ENCODE results near the gene TCP11L2. TPM values are rescaled to one million over a fixed set of nuclear protein-coding genes. Genes with fewer than 3 reads are reported as not detected.

Gene TCP11L2
- total and polyA plus RNA-seq, 9 of the 15 experiments (the other 6 are each of a cell fraction or from before 2014, with no cell fraction given), result 0.39 to 4.5 (median 1.3) TPM

DNA sequence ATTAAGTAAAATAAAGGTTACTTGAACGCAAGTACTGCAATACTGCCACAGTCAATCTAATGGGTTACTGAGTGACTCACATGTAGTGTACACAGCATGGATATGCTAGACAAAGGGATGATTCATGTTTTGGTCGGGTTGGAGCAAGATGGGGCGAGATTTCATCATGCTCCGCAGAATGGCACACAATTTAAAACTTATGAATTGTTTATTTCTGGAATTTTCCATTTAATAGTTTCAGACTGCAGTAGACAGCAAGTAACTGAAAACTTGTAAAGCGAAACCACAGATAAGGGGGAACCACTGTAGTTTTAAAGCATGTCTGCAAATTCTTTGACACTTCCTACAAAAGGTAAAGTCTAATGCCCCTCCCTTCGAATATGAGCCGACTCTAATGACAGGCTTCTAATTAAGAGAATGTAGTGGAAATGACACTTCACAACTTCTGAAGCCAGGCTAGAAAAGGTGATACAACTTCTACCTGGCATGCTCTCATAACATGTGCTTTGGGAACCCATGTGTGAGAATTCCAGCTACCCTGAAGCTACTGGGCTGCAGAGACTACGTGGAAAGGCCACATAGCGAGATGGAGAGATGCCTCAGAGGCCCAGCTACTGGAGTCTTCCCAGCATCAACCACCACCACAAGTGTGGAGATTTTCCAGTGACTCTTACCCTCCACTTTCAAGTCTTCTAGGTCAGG, 13.9 kb upstream of the TCP11L2 start (continued):
- TF ChIP-seq AFF1 (IDR thresholded peaks at IDR 0.05; ENCODE audit: low read depth in 1 of 2, partially characterized antibody in 2 of 2) (peak in 1 of 2 experiments; percentile 30), CREM (IDR thresholded peaks at IDR 0.05; ENCODE audit: low read depth) (0 out of 2 replicates have a peak, but pooled peaks have one; percentile 19), CGGBP1 (CRISPR knock-in tag; IDR thresholded peaks at IDR 0.05) (no peak), CTBP1 (IDR thresholded peaks at IDR 0.05; ENCODE audit: borderline replicate concordance) (0 out of 2 replicates have a peak, but pooled peaks have one; percentile 14), PHB (CRISPR knock-in tag; IDR thresholded peaks at IDR 0.05) (no peak), CBX5 (IDR thresholded peaks at IDR 0.05; ENCODE audit: borderline replicate concordance, low read depth) (no peak), ZNF140 (CRISPR knock-in tag; IDR thresholded peaks at IDR 0.05) (no peak)
- TF ChIP-seq, protein P1, sequence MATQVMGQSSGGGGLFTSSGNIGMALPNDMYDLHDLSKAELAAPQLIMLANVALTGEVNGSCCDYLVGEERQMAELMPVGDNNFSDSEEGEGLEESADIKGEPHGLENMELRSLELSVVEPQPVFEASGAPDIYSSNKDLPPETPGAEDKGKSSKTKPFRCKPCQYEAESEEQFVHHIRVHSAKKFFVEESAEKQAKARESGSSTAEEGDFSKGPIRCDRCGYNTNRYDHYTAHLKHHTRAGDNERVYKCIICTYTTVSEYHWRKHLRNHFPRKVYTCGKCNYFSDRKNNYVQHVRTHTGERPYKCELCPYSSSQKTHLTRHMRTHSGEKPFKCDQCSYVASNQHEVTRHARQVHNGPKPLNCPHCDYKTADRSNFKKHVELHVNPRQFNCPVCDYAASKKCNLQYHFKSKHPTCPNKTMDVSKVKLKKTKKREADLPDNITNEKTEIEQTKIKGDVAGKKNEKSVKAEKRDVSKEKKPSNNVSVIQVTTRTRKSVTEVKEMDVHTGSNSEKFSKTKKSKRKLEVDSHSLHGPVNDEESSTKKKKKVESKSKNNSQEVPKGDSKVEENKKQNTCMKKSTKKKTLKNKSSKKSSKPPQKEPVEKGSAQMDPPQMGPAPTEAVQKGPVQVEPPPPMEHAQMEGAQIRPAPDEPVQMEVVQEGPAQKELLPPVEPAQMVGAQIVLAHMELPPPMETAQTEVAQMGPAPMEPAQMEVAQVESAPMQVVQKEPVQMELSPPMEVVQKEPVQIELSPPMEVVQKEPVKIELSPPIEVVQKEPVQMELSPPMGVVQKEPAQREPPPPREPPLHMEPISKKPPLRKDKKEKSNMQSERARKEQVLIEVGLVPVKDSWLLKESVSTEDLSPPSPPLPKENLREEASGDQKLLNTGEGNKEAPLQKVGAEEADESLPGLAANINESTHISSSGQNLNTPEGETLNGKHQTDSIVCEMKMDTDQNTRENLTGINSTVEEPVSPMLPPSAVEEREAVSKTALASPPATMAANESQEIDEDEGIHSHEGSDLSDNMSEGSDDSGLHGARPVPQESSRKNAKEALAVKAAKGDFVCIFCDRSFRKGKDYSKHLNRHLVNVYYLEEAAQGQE (IDR thresholded peaks at IDR 0.05; ENCODE audit: borderline replicate concordance), result peak; percentile 17; the same call in 1 of the 2 replicates
- TF ChIP-seq, protein P1 (CRISPR knock-in tag; IDR thresholded peaks at IDR 0.05; ENCODE audit: low read depth), result no peak
- TF ChIP-seq, protein P2, sequence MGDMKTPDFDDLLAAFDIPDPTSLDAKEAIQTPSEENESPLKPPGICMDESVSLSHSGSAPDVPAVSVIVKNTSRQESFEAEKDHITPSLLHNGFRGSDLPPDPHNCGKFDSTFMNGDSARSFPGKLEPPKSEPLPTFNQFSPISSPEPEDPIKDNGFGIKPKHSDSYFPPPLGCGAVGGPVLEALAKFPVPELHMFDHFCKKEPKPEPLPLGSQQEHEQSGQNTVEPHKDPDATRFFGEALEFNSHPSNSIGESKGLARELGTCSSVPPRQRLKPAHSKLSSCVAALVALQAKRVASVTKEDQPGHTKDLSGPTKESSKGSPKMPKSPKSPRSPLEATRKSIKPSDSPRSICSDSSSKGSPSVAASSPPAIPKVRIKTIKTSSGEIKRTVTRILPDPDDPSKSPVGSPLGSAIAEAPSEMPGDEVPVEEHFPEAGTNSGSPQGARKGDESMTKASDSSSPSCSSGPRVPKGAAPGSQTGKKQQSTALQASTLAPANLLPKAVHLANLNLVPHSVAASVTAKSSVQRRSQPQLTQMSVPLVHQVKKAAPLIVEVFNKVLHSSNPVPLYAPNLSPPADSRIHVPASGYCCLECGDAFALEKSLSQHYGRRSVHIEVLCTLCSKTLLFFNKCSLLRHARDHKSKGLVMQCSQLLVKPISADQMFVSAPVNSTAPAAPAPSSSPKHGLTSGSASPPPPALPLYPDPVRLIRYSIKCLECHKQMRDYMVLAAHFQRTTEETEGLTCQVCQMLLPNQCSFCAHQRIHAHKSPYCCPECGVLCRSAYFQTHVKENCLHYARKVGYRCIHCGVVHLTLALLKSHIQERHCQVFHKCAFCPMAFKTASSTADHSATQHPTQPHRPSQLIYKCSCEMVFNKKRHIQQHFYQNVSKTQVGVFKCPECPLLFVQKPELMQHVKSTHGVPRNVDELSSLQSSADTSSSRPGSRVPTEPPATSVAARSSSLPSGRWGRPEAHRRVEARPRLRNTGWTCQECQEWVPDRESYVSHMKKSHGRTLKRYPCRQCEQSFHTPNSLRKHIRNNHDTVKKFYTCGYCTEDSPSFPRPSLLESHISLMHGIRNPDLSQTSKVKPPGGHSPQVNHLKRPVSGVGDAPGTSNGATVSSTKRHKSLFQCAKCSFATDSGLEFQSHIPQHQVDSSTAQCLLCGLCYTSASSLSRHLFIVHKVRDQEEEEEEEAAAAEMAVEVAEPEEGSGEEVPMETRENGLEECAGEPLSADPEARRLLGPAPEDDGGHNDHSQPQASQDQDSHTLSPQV (IDR thresholded peaks at IDR 0.05), result peak; percentile 45; the same call in 1 of the 2 replicates
